ENCODE measurements around the gene SFRP2. TPM values are rescaled to one million over a fixed set of nuclear protein-coding genes. Genes with fewer than 3 reads are reported as not detected.

SFRP2 gene, protein sequence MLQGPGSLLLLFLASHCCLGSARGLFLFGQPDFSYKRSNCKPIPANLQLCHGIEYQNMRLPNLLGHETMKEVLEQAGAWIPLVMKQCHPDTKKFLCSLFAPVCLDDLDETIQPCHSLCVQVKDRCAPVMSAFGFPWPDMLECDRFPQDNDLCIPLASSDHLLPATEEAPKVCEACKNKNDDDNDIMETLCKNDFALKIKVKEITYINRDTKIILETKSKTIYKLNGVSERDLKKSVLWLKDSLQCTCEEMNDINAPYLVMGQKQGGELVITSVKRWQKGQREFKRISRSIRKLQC
- 0.14 TPM for total RNA-seq
- long read RNA-seq, result 0 reads

DNA sequence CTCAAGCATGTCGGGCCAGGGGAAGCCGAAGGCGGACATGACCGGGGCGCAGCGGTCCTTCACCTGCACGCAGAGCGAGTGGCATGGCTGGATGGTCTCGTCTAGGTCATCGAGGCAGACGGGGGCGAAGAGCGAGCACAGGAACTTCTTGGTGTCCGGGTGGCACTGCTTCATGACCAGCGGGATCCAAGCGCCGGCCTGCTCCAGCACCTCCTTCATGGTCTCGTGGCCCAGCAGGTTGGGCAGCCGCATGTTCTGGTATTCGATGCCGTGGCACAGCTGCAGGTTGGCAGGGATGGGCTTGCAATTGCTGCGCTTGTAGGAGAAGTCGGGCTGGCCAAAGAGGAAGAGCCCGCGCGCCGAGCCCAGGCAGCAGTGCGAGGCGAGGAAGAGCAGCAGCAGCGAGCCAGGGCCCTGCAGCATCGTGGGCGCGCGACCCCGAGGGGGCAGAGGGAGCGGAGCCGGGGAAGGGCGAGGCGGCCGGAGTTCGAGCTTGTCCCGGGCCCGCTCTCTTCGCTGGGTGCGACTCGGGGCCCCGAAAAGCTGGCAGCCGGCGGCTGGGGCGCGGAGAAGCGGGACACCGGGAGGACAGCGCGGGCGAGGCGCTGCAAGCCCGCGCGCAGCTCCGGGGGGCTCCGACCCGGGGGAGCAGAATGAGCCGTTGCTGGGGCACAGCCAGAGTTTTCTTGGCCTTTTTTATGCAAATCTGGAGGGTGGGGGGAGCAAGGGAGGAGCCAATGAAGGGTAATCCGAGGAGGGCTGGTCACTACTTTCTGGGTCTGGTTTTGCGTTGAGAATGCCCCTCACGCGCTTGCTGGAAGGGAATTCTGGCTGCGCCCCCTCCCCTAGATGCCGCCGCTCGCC, at the start of gene SFRP2:
Gene SFRP2 (minus strand): TSS at position 671 of the 864 bp plus-strand sequence. CDS start 248 bp downstream, at position 423.
- TF ChIP-seq, protein P1, sequence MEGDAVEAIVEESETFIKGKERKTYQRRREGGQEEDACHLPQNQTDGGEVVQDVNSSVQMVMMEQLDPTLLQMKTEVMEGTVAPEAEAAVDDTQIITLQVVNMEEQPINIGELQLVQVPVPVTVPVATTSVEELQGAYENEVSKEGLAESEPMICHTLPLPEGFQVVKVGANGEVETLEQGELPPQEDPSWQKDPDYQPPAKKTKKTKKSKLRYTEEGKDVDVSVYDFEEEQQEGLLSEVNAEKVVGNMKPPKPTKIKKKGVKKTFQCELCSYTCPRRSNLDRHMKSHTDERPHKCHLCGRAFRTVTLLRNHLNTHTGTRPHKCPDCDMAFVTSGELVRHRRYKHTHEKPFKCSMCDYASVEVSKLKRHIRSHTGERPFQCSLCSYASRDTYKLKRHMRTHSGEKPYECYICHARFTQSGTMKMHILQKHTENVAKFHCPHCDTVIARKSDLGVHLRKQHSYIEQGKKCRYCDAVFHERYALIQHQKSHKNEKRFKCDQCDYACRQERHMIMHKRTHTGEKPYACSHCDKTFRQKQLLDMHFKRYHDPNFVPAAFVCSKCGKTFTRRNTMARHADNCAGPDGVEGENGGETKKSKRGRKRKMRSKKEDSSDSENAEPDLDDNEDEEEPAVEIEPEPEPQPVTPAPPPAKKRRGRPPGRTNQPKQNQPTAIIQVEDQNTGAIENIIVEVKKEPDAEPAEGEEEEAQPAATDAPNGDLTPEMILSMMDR (IDR thresholded peaks at IDR 0.05; ENCODE audit: borderline replicate concordance), result no peak
- DNase-seq, result no peak
- Histone ChIP-seq H3K27me3 (ENCODE audit: low read depth) (peaks cover 99% of the 10 kb centered on the region), H3K36me3 (no peaks in the 10 kb centered on the region), H3K4me1 (peaks cover 36% of the 10 kb centered on the region), H3K27ac (replicated peaks) (no peak within 1 kb of the TSS), H3K4me3 (peak within 1 kb of the TSS; percentile 48), H3K9me3 (replicated peaks) (no peaks in the 10 kb centered on the region)
- intact Hi-C loops (cut with micrococcal nuclease), result no loop called here

DNA sequence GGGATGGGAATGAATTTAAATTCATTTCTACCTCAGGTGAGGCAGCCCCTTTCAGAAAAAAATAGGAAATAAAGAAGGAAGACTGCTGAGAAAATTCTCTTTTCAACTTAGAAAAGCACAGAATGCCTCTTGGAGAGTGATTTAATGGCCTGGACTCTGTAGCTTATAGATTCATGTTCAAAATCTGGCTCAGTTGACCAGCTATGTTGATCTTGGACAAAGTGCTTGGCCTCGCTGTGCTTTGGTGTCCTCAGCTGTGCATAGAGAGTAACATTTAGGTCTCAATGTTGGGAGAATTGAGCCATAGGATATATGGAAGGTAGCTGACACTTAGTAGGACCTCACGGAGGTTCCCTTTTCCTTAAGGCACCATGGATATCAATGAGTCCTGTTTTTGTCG, 49.7 kb upstream of the SFRP2 start:
- TF ChIP-seq, protein P1 (IDR thresholded peaks at IDR 0.05; ENCODE audit: borderline replicate concordance), result no peak
- Histone ChIP-seq H3K4me1 (no peaks in the 10 kb centered on the region), H3K4me3 (no peak overlapping the region), H3K27ac (replicated peaks) (no peak overlapping the region), H3K36me3 (no peaks in the 10 kb centered on the region), H3K9me3 (replicated peaks) (peaks cover 9% of the 10 kb centered on the region), H3K27me3 (ENCODE audit: low read depth) (no peaks in the 10 kb centered on the region)
- DNase-seq, result no peak
- intact Hi-C loops (cut with micrococcal nuclease), result no loop called here

DNA sequence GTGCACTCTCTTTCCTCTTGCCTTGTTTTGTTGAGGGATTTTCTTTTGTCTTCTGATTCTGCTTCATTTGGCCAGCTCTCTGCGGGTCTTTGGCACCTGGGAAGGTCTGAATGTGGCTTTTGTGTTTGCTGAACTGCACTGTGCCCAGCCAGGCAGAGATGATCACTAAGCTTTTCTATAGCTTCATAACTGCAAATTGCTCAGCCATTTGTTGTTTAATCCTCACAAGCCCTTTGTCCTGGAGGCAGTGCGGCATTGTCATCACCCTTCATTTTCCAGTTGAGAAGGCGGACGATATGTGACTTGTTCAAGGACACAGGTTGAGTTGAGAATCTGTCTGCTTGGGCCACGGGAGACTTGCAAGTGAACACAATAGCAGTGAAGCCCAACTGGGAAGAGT, 46.0 kb upstream of the SFRP2 start:
- Histone ChIP-seq H3K27me3 (ENCODE audit: low read depth) (peaks cover 3% of the 10 kb centered on the region), H3K4me3 (no peak overlapping the region), H3K27ac (replicated peaks) (no peak overlapping the region), H3K9me3 (replicated peaks) (no peaks in the 10 kb centered on the region), H3K36me3 (no peaks in the 10 kb centered on the region), H3K4me1 (no peaks in the 10 kb centered on the region)
- DNase-seq, result no peak
- TF ChIP-seq, protein P1 (IDR thresholded peaks at IDR 0.05; ENCODE audit: borderline replicate concordance), result no peak
- intact Hi-C loops (cut with micrococcal nuclease), result no loop called here

DNA sequence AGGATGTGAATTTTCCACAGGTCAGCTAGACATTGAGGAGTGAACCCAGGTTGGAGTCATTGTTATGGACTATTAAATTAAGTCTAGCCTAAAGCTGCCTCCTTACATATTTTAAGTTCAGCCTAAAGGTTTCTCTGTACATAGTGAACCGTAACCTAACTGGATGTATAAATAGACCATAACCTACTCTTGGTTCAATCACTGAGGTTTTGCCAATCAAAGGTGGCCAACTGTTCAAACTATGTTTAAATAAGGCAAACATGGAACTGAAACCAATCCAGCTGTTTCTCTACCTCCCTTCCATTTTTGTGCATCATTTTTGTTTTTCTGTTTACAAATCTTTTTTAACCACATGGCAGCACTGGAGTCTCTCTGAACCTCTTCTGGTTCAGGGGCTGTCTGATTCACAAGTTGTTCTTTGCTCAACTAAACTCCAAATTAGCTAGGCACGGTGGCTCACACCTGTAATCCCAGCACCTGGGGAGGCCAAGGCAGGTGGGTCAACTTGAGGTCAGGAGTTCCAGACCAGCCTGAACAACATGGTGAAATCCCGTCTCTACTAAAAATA, 43.9 kb upstream of the SFRP2 start:
- Histone ChIP-seq H3K27ac (replicated peaks) (no peak overlapping the region), H3K4me1 (no peaks in the 10 kb centered on the region), H3K4me3 (no peak overlapping the region), H3K27me3 (ENCODE audit: low read depth) (peaks cover 8% of the 10 kb centered on the region), H3K36me3 (no peaks in the 10 kb centered on the region), H3K9me3 (replicated peaks) (no peaks in the 10 kb centered on the region)
- TF ChIP-seq, protein P1 (IDR thresholded peaks at IDR 0.05; ENCODE audit: borderline replicate concordance), result no peak
- no peak for DNase-seq
- intact Hi-C loops (cut with micrococcal nuclease), result no loop called here

DNA sequence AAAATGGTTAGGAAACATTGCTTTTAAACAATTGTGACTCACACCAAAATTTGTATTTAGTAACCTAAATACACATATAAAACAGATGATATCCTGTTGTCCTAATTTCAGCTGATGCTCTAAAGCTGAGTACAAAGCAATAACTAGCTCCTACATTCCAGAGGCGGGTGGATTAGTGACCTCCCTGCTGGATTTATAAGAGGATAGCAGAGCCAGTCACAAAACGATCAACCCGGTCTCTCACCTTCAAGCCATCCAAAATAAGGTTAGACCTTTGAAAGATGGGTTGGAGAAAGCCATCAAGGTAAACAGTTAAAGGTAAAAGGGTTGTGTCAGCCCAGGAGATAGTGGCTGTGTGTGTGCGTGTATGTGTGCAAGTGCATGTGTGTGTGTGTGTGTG, 43.2 kb upstream of the SFRP2 start:
- intact Hi-C loops (cut with micrococcal nuclease), result no loop called here
- Histone ChIP-seq H3K4me3 (no peak overlapping the region), H3K36me3 (no peaks in the 10 kb centered on the region), H3K9me3 (replicated peaks) (no peaks in the 10 kb centered on the region), H3K4me1 (no peaks in the 10 kb centered on the region), H3K27ac (replicated peaks) (no peak overlapping the region), H3K27me3 (ENCODE audit: low read depth) (peaks cover 8% of the 10 kb centered on the region)
- no peak for DNase-seq
- TF ChIP-seq, protein P1 (IDR thresholded peaks at IDR 0.05; ENCODE audit: borderline replicate concordance), result no peak
